Adrenal gland (tissue), 12 donors: Measurements from ENCODE around the gene ENTPD8. TPM values are rescaled to one million over a fixed set of nuclear protein-coding genes. Genes with fewer than 3 reads are reported as not detected.
A peak's percentile ranks its signal among the peaks of the same experiment; 100 is the strongest.

Experiments used
- DNase-seq, 7 donors: peaks; one replicate each; pipeline ENCODE4 v3.0.0-alpha.2; 2019 to 2020
- H3K27ac ChIP-seq, 5 donors: fragments of 200-600 bp; sonication (generic) in 4 of 5; 1 replicate in 3 of 5; 2 replicates in 2 of 5; pipeline versions ENCODE4 v1.5.1 to v1.8.0; 2016 to 2020; ENCODE audit warnings: mild to moderate bottlenecking in 1 of 5
- H3K27me3 ChIP-seq: fragments of 200-600 bp; 2 replicates; pipeline ENCODE4 v1.8.0; 2021
- H3K36me3 ChIP-seq, 2 donors: fragments of 200-600 bp; replicated peaks in 1 of 2; 1 replicate in 1 of 2; 2 replicates in 1 of 2; pipeline versions ENCODE4 v1.5.1 to v1.8.0; 2018 to 2022
- H3K4me1 ChIP-seq, 2 donors: fragments of 200-600 bp; replicated peaks in 1 of 2; 1 replicate in 1 of 2; 2 replicates in 1 of 2; pipeline versions ENCODE4 v1.5.1 to v1.8.0; 2018 to 2021
- H3K4me3 ChIP-seq, 4 donors: fragments of 200-600 bp; sonication (generic) in 3 of 4; one replicate each; pipeline ENCODE4 v1.5.1; 2016 to 2018
- H3K9me3 ChIP-seq, 3 donors: fragments of 200-600 bp; sonication (generic) in 1 of 3; replicated peaks in 1 of 3; 1 replicate in 2 of 3; 2 replicates in 1 of 3; pipeline versions ENCODE4 v1.5.1 to v1.8.0; 2016 to 2021
- CTCF ChIP-seq, 6 experiments: fragments of 450-650 bp in 4 of 6; fragments of 200-600 bp in 2 of 6; sonication (generic) in 1 of 6; IDR thresholded peaks; 1 replicate in 5 of 6; 2 replicates in 1 of 6; pipeline versions ENCODE4 v1.5.1 to v1.8.0; 2016 to 2021; ENCODE audit warnings: antibody characterized with exemption in 6 of 6, mild to moderate bottlenecking in 2 of 6, moderate library complexity in 1 of 6
- POLR2A ChIP-seq, 2 donors: fragments of 450-650 bp; IDR thresholded peaks; one replicate each; pipeline ENCODE4 v1.6.1; 2017; ENCODE audit warnings: antibody characterized with exemption in 2 of 2, mild to moderate bottlenecking in 2 of 2, moderate library complexity in 1 of 2
- WGBS, 4 donors: extraction: QIAGEN DNeasy Blood & Tissue Kit in 2 of 4; methylation state at CpG; one replicate each; pipeline versions ENCODE4 v1.1.5 to v1.1.7; 2013 to 2017; 5-methylcytosine and 5-hydroxymethylcytosine counted together
- intact Hi-C, 2 donors: fragments of 100-400 bp; cut with DNase I; formaldehyde crosslinking; loops; one replicate each; pipeline versions ENCODE4 v1.14.1 to v1.15.0; 2022 to 2023
- polyA plus RNA-seq, 3 donors: library from polyadenylated mRNA; stranded (reverse); fragments of 200-250 nt in 2 of 3; fragments of 350-450 nt in 1 of 3; fragmentation: Illumina TruSeq in 1 of 3; extraction: RNeasy Lipid Tissue Mini Kit (QIAGEN cat#74804) in 1 of 3; gene quantifications; one replicate each; pipeline ENCODE4 v1.2.3, GENCODE V29; 2013 to 2014
- total RNA-seq, 9 donors: library from RNA; depleted of rRNA in 4 of 9; stranded (reverse); fragments of >200 nt in 4 of 9; fragments of 120-200 nt in 1 of 9; fragmentation: NEBNext Ultra II Directional in 1 of 9; extraction: Animal tissue kit (Norgen Biotek cat#: 25700) in 1 of 9; gene quantifications; one replicate each; pipeline versions ENCODE4 v1.1.0 to v1.2.4, GENCODE V29; 2013 to 2023
- donor health status: healthy with polysubstance abuse.
- donor health status: Bipolar disorder and iron deficiency.
- donor health status: DM: yes; HTN: yes; CAD: no.
- donor health status: DM: no; HTN: no; CAD: no.
- donor health status: DM: no; HTN: no; CAD: no.
- donor health status: DM: yes; HTN: yes; CAD: no.

The ENTPD8 gene
- total and polyA plus RNA-seq, 12 donors: 0.14 to 0.20 (median 0.17) TPM; not detected in 6

DNA sequence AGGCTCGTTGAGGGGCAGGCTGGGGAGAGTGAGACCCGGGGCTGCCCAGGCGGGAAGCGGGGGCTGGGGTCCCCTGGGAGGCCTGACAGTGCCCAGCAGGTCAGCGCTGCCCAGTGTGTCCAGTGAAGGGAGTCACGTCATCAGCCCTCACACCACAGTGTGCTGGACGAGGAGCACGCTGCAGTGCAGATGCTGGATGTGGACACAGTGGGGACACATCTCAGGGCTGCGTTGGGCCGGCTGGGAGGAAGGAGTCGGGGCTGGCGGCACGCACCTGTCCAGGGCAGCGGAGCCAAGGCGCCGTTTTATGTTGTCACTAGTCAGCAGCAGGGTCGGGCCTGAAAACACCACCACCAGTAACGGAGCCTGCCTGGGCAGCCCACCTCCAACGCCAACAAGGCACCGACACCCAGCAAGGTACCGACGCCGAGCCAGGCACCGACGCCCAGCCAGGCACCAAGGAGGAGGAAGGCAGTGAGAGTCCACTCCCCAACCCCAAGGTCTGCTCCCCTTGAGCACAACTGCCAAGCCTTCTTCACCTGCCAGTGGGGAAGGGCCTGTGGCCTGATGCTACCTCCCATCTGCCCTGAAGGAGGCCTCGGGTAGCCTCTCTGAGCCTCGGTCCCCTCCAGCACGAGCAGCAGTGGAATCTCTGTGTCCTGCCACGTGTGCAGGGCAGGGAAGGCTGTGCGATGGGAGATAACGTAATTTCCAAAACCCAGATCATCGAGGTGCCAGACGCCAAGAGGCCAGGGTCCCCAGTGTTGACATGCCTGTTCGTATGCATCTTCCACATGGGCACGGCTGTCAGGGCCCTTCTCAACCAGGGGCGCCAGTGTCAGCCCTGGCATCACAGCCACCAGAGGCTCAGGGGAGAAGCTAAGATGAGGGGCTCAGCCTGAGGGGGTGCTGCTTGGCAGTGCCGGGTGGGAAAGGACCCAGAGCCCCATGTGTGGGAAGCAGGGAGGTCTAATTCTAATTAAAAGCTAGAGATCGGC is 39.8 kb upstream of the ENTPD8 start:
- TF ChIP-seq CTCF (IDR thresholded peaks at IDR 0.05) (no peak), POLR2A (IDR thresholded peaks at IDR 0.05) (no peak)
- WGBS, 4 donors: 90 to 95% (median 94%) methylated on average over 15 to 38 of the region's 38 CpGs
- peak overlapping the region in 1 of 5 donors; percentile 64 for H3K27ac ChIP-seq
- peak in 1 of 7 donors; percentile 14 for DNase-seq
- intact Hi-C loops: no loop called here
- H3K4me1 ChIP-seq: peaks cover 11 to 16% of the 10 kb centered on the region in 2 donors
- H3K27me3 ChIP-seq: no peaks in the 10 kb centered on the region
- H3K36me3 ChIP-seq: no peaks in the 10 kb centered on the region
- no peaks in the 10 kb centered on the region for H3K9me3 ChIP-seq
- no peak overlapping the region for H3K4me3 ChIP-seq

DNA sequence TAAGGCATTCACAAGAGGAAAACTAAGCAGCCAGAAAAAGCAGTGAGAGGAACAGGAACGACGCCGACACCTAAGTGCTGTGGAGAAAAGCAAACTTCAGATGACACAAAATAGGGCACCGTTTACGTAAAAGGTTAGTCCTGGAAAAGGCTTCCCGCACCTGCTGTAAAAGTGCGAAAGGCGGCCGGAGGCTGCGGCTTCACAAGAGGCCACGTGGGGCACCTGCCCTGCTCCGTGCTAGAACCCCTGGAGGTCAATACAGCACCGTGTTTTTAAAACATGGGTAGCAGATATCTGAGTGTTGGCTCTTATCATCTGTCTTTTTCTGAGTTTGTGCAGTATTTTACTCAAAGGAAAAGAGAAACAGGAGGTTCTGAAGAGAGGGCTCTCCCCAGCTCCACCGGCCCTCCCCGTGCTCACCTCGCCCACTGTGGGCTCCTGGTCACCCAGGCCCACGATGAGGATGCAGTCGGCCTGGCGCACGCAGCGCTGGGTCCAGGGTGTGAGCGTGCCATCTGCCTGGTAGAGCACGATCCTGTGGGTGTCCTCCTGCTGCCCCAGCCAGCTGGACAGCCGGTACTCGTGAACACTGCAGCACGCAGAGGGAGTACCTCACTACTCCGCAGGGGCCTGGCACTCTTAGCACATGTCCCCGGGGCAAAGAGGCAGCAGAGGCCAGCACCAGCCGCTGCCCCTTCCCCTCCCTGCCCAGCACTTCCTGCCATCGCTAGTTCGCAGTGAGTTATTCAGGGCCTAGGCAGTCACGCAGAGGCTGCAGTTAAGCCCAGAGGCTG is 38.9 kb upstream of the ENTPD8 start:
- H3K4me3 ChIP-seq: no peak overlapping the region
- H3K9me3 ChIP-seq: peaks cover 0 to 5% (median 0%) of the 10 kb centered on the region in 3 donors
- TF ChIP-seq POLR2A (IDR thresholded peaks at IDR 0.05): no peak
- TF ChIP-seq CTCF (IDR thresholded peaks at IDR 0.05): no peak
- intact Hi-C loops: no loop called here
- no peak overlapping the region for H3K27ac ChIP-seq
- H3K4me1 ChIP-seq: peaks cover 11 to 16% of the 10 kb centered on the region in 2 donors
- no peaks in the 10 kb centered on the region for H3K36me3 ChIP-seq
- no peaks in the 10 kb centered on the region for H3K27me3 ChIP-seq
- WGBS, 4 donors: 86 to 93% (median 90%) methylated on average over 17 to 32 of the region's 32 CpGs
- DNase-seq: peak in 2 of 7 donors; percentile 16 to 22

DNA sequence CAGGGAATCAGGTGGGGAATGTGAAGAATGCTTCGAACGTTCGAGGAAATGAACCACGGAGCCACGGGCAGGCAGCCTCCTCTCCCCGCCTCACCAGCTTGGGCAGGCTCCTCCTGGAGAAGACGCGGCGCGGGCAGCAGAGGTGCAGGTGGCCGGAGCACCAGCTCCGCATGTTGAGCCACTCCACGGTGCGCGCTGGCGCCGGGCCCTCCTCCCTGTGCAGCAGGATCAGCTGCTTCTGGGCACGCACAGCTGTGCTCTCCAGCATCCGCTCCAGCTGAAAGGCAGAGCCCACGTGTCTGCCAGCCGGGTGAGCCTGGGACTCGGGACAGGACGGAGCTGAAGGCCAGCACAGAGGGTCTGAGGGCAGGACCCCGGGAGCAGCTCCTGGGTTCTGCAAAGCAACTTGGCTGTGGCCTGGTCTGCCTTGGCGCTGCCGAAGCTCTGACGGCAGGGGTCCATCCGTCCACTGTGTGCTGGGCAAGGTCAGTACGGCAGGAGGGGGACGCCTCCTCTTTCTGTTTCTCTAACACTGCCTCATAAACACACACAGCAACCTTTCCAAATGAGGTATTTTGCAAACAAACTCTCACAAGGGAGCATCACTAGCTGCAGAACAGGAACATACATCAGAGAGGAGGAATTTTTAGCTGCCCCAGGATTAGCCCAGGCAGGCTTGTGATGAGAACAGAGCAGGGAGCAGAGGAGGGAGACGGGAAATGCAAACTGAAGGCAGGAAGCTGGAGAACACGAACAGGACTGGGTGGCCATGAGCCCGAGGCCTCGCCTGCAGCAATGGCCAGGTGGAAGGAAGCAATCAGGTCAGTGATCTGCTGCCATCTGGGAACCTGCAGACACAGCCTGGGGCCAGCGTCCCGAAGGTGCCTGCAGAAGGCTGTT is 38.1 kb upstream of the ENTPD8 start:
- H3K36me3 ChIP-seq: no peaks in the 10 kb centered on the region
- WGBS, 4 donors: 74 to 88% (median 82%) methylated on average over 18 to 36 of the region's 36 CpGs
- DNase-seq: peak in 1 of 7 donors; percentile 18

More for the DNA sequence above, 38.1 kb upstream of the ENTPD8 start:
- no peak overlapping the region for H3K4me3 ChIP-seq
- no peaks in the 10 kb centered on the region for H3K27me3 ChIP-seq
- intact Hi-C loops: no loop called here
- H3K4me1 ChIP-seq: peaks cover 11 to 16% of the 10 kb centered on the region in 2 donors
- TF ChIP-seq POLR2A (IDR thresholded peaks at IDR 0.05) (no peak), CTCF (IDR thresholded peaks at IDR 0.05) (no peak)
- H3K27ac ChIP-seq: no peak overlapping the region
- peaks cover 0 to 5% (median 0%) of the 10 kb centered on the region in 3 donors for H3K9me3 ChIP-seq
